Neural crest cell (in vitro differentiated cells): ENCODE data around the gene SART3. TPM values are rescaled to one million over a fixed set of nuclear protein-coding genes. Genes with fewer than 3 reads are reported as not detected.

Experiments used
- DNase-seq: peaks from one replicate; pipeline ENCODE4 v3.0.0; 2021; ENCODE audit warnings: low read depth, mixed read lengths, low spot score
- H3K27ac Mint-ChIP-seq: one replicate; pipeline ENCODE4 v1.8.0; 2021; ENCODE audit warnings: mild to moderate bottlenecking, mixed read lengths; ENCODE audit not compliant: unreplicated experiment
- H3K27me3 Mint-ChIP-seq: 2 replicates; pipeline ENCODE4 v1.8.0; 2021; ENCODE audit warnings: low read depth, mild to moderate bottlenecking, mixed read lengths
- H3K36me3 Mint-ChIP-seq: 2 replicates; pipeline ENCODE4 v1.8.0; 2021; ENCODE audit warnings: low read depth, mild to moderate bottlenecking, mixed read lengths
- H3K4me1 Mint-ChIP-seq: 2 replicates; pipeline ENCODE4 v1.8.0; 2021; ENCODE audit warnings: mixed read lengths
- H3K4me3 Mint-ChIP-seq: one replicate; pipeline ENCODE4 v1.8.0; 2021; ENCODE audit warnings: mild to moderate bottlenecking, mixed read lengths
- H3K9me3 Mint-ChIP-seq: 2 replicates; pipeline ENCODE4 v1.8.0; 2021; ENCODE audit warnings: mixed read lengths
- total RNA-seq: library from RNA; stranded (reverse); gene quantifications from 2 replicates; pipeline ENCODE4 v1.2.1, GENCODE V29; 2021
- TF ChIP-seq, protein P1 (sequence below): fragments of 200-600 bp; sonication (generic); conservative IDR thresholded peaks from 2 replicates; pipeline ENCODE4 v1.5.0; 2021; ENCODE audit warnings: antibody characterized with exemption, mild to moderate bottlenecking

Gene SART3
- total RNA-seq, 1 donor from 2014 or later: 89.5 TPM

DNA sequence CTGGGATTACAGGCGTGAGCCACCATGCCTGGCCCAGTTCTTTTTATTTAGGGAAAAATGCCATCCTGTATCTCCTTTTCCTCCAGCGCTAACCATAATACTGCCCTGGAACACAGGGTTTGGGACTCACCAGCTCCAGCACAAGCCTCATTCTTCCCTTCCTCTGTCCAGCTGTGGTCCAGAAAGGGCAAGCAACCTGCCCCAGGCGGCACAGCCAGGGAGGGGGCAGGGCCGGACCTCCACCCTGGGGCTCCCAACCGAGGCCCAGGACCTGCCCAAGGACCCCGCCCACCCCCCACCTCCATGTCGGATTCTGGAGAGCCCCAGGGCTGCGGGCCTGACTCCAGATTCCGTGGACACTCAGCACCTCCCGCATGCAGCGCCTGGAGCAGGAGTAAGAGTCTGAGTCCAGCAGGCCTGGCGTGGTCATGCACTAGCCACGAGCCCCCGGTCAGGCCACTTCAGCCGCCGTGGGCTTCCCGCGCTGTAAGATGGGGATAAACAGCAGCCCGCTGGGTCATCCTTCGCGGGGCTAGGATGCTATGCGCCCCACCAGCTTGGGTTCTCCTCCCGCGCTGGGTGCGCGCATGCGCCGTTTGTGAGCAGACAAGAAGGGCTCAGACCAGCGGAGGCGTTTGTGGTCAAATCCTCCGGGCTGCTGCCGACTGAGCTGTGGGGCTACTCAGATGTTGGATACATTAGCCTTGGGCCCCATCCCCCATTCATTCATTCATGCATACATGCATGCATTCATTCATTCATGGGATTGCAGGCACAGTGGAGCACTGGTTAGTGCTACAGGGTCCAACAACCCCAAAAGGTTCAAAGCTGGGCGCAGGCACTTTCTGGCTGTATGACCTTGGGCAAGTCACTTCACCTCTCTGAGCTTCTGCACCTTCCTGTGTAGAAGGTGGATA is 20.6 kb upstream of the SART3 start:
- H3K9me3 Mint-ChIP-seq: peaks cover 4% of the 10 kb centered on the region
- TF ChIP-seq, protein P1, sequence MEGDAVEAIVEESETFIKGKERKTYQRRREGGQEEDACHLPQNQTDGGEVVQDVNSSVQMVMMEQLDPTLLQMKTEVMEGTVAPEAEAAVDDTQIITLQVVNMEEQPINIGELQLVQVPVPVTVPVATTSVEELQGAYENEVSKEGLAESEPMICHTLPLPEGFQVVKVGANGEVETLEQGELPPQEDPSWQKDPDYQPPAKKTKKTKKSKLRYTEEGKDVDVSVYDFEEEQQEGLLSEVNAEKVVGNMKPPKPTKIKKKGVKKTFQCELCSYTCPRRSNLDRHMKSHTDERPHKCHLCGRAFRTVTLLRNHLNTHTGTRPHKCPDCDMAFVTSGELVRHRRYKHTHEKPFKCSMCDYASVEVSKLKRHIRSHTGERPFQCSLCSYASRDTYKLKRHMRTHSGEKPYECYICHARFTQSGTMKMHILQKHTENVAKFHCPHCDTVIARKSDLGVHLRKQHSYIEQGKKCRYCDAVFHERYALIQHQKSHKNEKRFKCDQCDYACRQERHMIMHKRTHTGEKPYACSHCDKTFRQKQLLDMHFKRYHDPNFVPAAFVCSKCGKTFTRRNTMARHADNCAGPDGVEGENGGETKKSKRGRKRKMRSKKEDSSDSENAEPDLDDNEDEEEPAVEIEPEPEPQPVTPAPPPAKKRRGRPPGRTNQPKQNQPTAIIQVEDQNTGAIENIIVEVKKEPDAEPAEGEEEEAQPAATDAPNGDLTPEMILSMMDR: no peak
- DNase-seq: no peak
- no peaks in the 10 kb centered on the region for H3K4me1 Mint-ChIP-seq
- H3K27me3 Mint-ChIP-seq: no peaks in the 10 kb centered on the region
- no peak overlapping the region for H3K27ac Mint-ChIP-seq
- no peaks in the 10 kb centered on the region for H3K36me3 Mint-ChIP-seq
- H3K4me3 Mint-ChIP-seq: no peak overlapping the region

DNA sequence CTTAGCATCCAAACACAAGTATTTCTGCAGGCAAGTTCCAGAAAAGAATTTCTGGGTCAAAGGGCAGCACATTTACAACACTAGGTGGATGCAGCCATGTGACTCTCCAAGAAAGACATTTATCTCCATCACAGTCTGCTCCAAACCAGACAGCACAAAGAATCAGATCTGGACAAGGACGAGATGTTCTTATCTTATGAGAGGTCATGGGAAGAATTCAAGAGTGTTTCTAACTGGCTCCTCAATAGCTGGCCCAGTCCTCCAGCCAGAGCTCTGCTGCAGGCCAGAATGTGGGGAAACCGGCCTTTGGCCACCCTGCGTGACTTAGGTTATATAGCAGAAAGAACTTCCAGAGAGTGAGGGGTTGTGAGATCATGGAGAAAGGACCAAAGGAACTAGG is 19.6 kb upstream of the SART3 start:
- TF ChIP-seq, protein P1: no peak
- Mint-ChIP-seq H3K27me3 (no peaks in the 10 kb centered on the region), H3K9me3 (peaks cover 4% of the 10 kb centered on the region), H3K4me1 (no peaks in the 10 kb centered on the region), H3K27ac (no peak overlapping the region), H3K36me3 (no peaks in the 10 kb centered on the region), H3K4me3 (no peak overlapping the region)
- no peak for DNase-seq

DNA sequence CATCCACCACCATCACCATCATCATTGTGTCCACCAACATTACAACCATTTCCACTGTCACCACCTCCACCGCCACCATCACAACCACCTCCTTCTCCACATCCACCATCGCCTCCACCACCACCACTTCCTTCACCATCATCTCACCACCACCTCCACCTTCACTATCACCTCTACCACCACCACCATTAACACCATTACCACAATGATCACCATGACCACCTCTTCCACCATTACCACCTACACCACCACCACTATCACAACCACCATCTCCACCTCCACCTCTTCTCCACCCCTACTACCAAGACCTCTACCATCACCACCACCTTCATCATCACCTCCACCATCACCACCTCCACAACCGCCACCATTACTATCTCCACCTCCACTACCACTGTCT is 17.8 kb upstream of the SART3 start:
- no peak for DNase-seq
- Mint-ChIP-seq H3K27ac (no peak overlapping the region), H3K4me3 (no peak overlapping the region), H3K4me1 (no peaks in the 10 kb centered on the region), H3K36me3 (no peaks in the 10 kb centered on the region), H3K9me3 (peaks cover 4% of the 10 kb centered on the region), H3K27me3 (peaks cover 9% of the 10 kb centered on the region)
- TF ChIP-seq, protein P1: no peak

DNA sequence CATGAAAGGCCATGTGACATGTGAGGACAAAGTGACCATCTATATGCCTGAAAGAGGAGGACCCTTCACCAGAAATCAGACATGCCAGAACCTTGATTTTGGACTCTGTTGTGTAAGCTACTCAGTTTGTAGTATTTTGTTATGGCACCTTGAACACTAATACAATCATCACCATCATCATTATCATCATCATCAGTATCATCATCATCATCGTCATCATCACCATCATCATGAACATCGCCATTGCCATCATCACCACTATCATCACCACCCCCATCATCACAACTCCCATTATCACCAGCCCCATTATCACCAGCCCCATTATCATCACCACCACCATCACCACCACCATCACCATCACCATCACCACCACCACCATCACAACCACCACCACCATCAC is 17.3 kb upstream of the SART3 start:
- Mint-ChIP-seq H3K27me3 (peaks cover 9% of the 10 kb centered on the region), H3K4me3 (no peak overlapping the region), H3K9me3 (peaks cover 4% of the 10 kb centered on the region), H3K4me1 (no peaks in the 10 kb centered on the region), H3K36me3 (no peaks in the 10 kb centered on the region), H3K27ac (no peak overlapping the region)
- TF ChIP-seq, protein P1: no peak
- no peak for DNase-seq

DNA sequence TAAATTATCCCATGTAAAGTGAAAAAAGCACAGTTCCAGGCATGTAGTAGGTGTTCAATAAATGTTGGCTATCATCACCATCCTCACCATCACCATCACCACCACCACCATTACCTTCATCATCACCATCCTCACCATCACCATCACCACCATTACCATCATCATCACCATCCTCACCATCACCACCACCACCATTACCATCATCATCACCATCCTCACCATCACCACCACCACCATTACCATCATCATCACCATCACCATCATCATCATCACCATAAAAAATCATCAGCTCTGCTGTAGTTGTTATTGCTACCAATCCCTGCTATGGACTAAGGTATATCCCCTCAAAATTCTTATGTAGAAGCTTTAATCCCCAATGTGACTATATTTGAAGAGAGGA is 16.5 kb upstream of the SART3 start:
- no peak for DNase-seq
- Mint-ChIP-seq H3K27ac (no peak overlapping the region), H3K36me3 (no peaks in the 10 kb centered on the region), H3K4me3 (no peak overlapping the region), H3K4me1 (no peaks in the 10 kb centered on the region), H3K9me3 (peaks cover 4% of the 10 kb centered on the region), H3K27me3 (peaks cover 9% of the 10 kb centered on the region)
- TF ChIP-seq, protein P1: no peak
